Duodenal mucosa (tissue), 2 donors: Measurements from ENCODE around the gene RHOG.

Experiments
- H3K27ac ChIP-seq: one replicate; pipeline ENCODE4 v1.7.0; 2013; ENCODE audit warnings: low read depth, low read length
- H3K27me3 ChIP-seq, 2 donors: one replicate each; pipeline ENCODE4 v1.7.0; 2013; ENCODE audit warnings: low read length in 2 of 2, control low read depth in 1 of 2; ENCODE audit not compliant: insufficient read depth in 2 of 2, control insufficient read depth in 1 of 2
- H3K36me3 ChIP-seq, 2 donors: one replicate each; pipeline ENCODE4 v1.7.0; 2013; ENCODE audit warnings: low read length in 2 of 2, control low read depth in 1 of 2; ENCODE audit not compliant: insufficient read depth in 2 of 2, control insufficient read depth in 1 of 2
- H3K4me1 ChIP-seq, 2 donors: one replicate each; pipeline ENCODE4 v1.7.0; 2013; ENCODE audit warnings: low read length in 2 of 2, control low read depth in 1 of 2; ENCODE audit not compliant: insufficient read depth in 2 of 2, control insufficient read depth in 1 of 2
- H3K4me3 ChIP-seq, 2 donors: one replicate each; pipeline ENCODE4 v1.7.0; 2013; ENCODE audit warnings: low read length in 2 of 2, low read depth in 1 of 2
- H3K9ac ChIP-seq, 2 donors: one replicate each; pipeline ENCODE4 v1.7.0; 2013; ENCODE audit warnings: low read length in 2 of 2, low read depth in 1 of 2
- H3K9me3 ChIP-seq, 2 donors: one replicate each; pipeline ENCODE4 v1.7.0; 2013; ENCODE audit warnings: low read length in 2 of 2, control low read depth in 1 of 2; ENCODE audit not compliant: control insufficient read depth in 1 of 2

RHOG gene

DNA sequence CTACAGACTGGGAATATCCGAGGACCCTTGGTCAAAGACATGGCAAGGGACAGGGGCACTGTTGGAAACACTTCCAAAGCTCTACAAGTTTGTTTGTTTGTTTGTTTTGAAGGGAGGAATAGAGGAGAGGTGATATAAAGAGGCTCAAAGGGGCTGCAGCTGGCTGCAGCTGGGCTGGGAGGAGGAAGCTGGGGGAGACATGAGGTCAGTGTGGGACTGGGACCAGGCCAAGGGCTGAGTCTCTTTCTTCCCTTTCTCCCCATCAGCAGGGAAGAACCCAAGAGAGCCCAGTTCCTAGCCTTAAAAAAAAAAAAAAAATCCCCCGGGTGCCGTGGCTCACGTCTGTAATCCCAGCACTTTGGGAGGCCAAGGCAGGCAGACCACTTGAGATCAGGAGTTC lies 5.0 kb downstream of the RHOG start:
- Histone ChIP-seq H3K27me3 (no peaks in the 10 kb centered on the region), H3K9ac (no peak overlapping the region), H3K4me1 (peaks cover 78 to 79% of the 10 kb centered on the region in 2 donors), H3K9me3 (no peaks in the 10 kb centered on the region), H3K36me3 (peaks cover 0 to 7% of the 10 kb centered on the region in 2 donors), H3K27ac (no peak overlapping the region), H3K4me3 (no peak overlapping the region)

DNA sequence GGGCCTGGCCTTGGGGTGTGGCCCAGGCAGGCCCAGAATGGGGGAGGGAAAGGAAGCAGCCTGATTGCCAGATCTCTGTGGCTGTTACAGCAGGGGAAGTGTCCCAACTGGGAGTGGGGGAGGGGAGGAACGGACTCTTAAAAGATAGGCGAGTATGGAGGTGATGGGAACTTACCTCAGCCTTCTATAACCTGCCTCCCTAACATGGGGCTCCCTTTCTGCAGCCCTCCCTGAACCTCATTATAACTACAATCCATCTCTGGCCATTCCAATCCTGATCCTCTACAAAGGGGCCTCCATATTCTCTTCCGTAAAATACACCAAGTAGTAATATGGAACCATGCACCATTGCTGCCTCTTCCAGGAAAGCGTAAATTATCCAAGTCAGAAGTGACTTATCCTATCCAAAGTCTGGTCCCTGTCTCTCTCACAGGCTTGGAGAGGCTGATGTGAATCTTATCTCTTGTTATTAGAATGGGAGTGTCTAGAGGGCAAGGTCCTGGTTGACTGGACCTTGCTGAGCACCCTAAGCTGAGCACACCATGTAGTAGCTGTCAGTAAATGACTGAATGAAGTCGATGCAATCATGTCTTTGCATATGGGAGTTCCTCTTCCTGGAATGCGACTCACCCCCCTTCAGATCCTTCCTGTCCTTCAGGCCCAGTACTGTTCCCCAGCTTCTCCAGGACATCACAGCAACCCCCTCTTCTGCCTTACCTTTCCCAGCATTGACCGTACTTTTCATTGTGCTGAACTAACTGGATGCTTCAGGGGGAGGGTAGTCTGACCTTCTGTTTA lies 5.9 kb downstream of the RHOG start:
- peaks cover 75 to 79% of the 10 kb centered on the region in 2 donors for H3K4me1 ChIP-seq
- H3K27ac ChIP-seq, result no peak overlapping the region
- H3K9ac ChIP-seq, result no peak overlapping the region
- peak overlapping the region; percentile 9 to 23 for H3K4me3 ChIP-seq
- H3K9me3 ChIP-seq, result no peaks in the 10 kb centered on the region
- H3K36me3 ChIP-seq, result peaks cover 0 to 12% of the 10 kb centered on the region in 2 donors
- H3K27me3 ChIP-seq, result no peaks in the 10 kb centered on the region

DNA sequence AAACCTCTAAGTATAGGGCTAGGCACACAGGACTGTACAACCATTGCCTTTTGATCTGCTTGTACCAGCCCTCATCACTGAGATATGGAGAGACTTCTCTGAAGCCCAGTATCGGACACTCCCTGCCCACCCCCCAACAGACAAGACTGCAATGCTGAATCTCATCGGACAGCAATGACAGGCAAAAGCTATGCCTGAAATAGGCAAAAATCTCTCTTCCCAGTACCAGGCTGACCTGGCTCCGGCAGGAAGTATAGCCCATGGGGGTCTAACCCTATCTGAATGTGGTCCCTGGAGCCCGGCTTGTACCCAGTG lies 6.5 kb downstream of the RHOG start:
- Histone ChIP-seq H3K27ac (no peak overlapping the region), H3K4me1 (peaks cover 69 to 73% of the 10 kb centered on the region in 2 donors), H3K9ac (no peak overlapping the region)

DNA sequence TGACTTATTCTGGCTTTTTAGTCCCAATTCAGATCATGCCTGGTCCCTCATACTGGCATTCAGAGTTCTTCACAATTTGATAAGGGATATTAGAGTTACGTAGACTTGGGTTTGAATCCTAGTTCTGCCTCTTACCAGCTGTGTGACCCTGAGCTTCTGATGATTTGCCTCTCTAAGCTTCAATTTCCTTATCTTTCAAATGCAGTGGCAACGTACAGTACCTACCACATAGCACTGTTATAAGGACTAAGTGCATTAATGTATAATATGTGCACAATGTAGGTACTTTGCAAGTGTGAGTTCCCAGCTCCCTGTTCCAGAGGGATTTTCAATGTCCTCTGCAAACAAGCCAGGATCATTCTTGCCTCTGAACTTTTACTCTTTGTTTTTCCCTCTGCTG lies 7.3 kb downstream of the RHOG start:
- H3K27ac ChIP-seq, result no peak overlapping the region
- H3K9ac ChIP-seq, result no peak overlapping the region
- H3K27me3 ChIP-seq, result no peaks in the 10 kb centered on the region
- no peak overlapping the region for H3K4me3 ChIP-seq
- H3K4me1 ChIP-seq, result peaks cover 62 to 65% of the 10 kb centered on the region in 2 donors
- H3K36me3 ChIP-seq, result peaks cover 0 to 17% of the 10 kb centered on the region in 2 donors
- H3K9me3 ChIP-seq, result no peaks in the 10 kb centered on the region

More for the DNA sequence above, 6.5 kb downstream of the RHOG start:
- no peaks in the 10 kb centered on the region for H3K27me3 ChIP-seq
- peak overlapping the region; percentile 9 to 11 for H3K4me3 ChIP-seq
- peaks cover 0 to 16% of the 10 kb centered on the region in 2 donors for H3K36me3 ChIP-seq
- H3K9me3 ChIP-seq, result no peaks in the 10 kb centered on the region

DNA sequence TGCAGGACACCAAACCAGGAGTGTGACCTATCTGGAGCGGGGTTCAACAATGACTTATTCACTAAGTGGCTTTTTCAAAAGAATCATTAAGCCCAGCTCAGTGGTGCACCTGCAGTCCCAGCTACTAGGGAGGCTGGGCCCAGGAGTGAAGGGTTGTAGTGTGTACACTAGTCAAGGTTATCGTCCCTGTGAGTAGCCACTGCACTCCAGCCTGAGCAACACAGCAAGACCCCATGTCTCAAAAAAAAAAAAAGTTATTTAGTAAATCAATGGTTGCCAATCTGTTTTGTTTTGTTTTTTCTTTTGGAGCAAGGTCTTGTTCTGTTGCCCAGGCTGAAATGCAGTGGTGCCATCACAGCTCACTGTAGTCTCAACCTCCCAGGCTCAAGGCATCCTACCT lies 7.9 kb downstream of the RHOG start:
- Histone ChIP-seq H3K9me3 (no peaks in the 10 kb centered on the region), H3K4me3 (no peak overlapping the region), H3K36me3 (peaks cover 3 to 22% of the 10 kb centered on the region in 2 donors), H3K4me1 (peaks cover 56 to 58% of the 10 kb centered on the region in 2 donors), H3K9ac (no peak overlapping the region), H3K27ac (no peak overlapping the region), H3K27me3 (no peaks in the 10 kb centered on the region)

DNA sequence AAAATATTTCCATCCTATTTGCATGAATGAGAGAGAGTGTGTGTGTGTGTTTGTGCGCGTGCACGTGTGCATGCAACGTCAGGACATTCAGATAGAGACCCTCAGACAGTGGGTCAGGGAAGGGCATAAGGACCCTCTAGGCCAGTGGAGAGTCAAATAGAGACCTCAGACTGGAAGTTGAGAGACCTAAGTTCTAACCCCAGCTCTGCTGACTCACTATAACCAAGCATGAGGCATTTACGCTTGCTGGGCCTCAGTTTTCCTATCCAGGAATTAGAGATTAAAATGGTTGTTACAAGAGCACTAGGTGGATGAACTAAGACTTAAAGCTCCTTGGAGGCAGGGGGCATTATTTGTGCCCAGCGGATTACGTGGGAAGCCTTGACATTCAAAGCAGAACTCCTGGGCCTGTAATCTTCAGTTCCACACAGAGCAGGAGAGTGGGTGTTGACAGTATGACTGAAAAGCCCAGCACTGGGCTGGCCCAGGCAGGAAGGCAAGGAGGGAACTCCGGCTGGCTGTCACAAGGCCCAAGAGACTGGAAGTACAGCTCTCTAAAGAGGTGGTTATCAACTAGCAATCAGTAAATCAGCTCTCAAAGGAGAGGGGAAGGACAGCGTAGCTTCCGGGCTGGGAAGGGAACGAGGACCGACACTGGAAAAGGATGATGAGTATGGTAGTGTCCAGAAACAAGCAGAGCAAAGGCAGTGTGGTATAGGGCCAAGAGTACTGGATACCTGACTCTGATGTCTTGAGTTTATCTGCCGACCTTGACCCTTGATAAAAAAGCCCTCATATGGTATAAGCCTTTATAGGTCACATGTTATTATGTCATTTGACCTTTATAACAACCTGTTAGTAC lies 9.2 kb downstream of the RHOG start:
- peak overlapping the region in 1 of 2 donors; percentile 9 for H3K4me3 ChIP-seq
- peaks cover 9 to 34% of the 10 kb centered on the region in 2 donors for H3K36me3 ChIP-seq
- no peaks in the 10 kb centered on the region for H3K27me3 ChIP-seq
- H3K27ac ChIP-seq, result no peak overlapping the region
- H3K9ac ChIP-seq, result peak overlapping the region in 1 of 2 donors; percentile 6
- H3K9me3 ChIP-seq, result no peaks in the 10 kb centered on the region
- H3K4me1 ChIP-seq, result peaks cover 45 to 49% of the 10 kb centered on the region in 2 donors

DNA sequence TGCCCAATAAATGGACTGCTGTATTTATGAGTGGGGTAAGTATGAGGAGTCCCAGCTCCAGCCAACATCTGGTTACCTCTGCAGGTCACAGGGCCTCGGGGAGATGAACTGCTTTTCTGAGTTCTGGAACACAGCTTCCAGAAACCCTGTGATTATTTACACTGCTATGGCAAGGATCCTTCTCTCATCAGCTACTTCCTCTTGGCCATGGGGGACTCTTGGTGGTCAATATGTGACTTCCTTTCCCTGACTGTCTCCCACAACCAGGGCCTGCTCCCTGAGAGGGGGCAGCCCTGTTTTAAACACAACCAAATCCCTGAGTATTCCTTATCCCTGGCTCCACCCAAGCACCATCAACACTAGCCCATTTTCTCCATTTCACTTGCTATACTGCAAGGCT lies 10.0 kb downstream of the RHOG start:
- Histone ChIP-seq H3K4me3 (no peak overlapping the region), H3K27ac (no peak overlapping the region), H3K9ac (no peak overlapping the region), H3K36me3 (peaks cover 13 to 43% of the 10 kb centered on the region in 2 donors), H3K9me3 (no peaks in the 10 kb centered on the region), H3K27me3 (no peaks in the 10 kb centered on the region), H3K4me1 (peaks cover 44 to 49% of the 10 kb centered on the region in 2 donors)

DNA sequence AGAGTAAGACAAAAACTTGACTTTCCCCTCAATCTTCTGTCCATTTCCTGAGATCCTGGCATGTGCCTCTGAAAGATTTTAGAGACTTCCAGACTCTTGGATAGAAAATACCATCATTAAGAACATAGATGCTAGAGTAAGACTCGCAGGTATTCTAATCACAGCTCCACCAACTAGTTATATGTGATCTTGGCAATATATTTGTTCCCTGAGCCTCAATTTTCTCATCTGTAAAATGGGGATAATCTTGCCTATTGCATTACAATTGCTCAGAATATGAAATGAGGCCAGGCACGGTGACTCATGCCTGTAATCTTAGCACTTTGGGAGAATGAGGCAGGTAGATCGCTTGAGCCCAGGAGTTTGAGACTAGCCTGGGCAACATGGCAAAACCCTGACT lies 10.7 kb downstream of the RHOG start:
- Histone ChIP-seq H3K36me3 (peaks cover 13 to 49% of the 10 kb centered on the region in 2 donors), H3K4me1 (peaks cover 38 to 42% of the 10 kb centered on the region in 2 donors), H3K4me3 (no peak overlapping the region), H3K9me3 (no peaks in the 10 kb centered on the region), H3K9ac (no peak overlapping the region), H3K27me3 (no peaks in the 10 kb centered on the region), H3K27ac (no peak overlapping the region)

DNA sequence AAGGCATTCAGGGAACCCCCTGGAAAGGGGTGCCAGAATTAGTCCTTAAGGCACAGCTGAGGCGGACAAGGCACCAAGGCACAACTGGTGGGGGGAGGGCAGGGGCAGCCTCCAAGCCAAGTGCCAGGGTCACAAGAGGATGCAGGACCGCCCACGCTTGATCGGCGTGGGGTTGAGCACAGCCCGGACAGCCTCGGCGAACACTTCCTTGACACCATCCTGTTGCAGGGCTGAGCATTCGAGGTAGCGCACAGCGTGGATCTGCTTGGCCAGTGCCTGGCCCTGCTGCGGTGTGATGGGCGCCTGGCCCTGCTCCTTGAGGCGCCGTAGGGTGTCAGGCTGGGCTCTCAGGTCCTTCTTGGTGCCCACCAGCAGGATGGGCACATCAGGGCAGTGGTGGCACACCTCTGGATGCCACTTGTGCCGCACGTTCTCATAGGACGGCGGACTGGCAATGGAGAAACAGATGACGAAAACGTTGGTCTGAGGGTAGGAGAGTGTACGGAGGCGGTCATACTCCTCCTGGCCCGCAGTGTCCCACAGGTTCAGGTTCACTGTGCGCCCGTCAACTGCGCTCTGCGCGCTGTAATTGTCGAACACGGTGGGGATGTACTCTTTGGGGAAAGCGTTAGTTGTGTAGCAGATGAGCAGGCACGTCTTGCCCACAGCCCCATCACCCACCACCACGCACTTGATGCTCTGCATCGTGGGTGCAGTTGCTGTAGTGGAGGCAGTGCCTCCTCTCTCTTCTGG lies 13.1 kb downstream of the RHOG start:
- H3K4me1 ChIP-seq, result peaks cover 14 to 19% of the 10 kb centered on the region in 2 donors
- H3K36me3 ChIP-seq, result peaks cover 13 to 53% of the 10 kb centered on the region in 2 donors

More for the DNA sequence above, 13.1 kb downstream of the RHOG start:
- Histone ChIP-seq H3K9ac (no peak overlapping the region), H3K9me3 (no peaks in the 10 kb centered on the region), H3K27me3 (no peaks in the 10 kb centered on the region), H3K4me3 (no peak overlapping the region), H3K27ac (no peak overlapping the region)
